CD14-positive monocyte (primary cell): ENCODE results near the gene CTTN. TPM values are rescaled to one million over a fixed set of nuclear protein-coding genes. Genes with fewer than 3 reads are reported as not detected.

Experiments used
- DNase-seq, 3 donors: peaks; one replicate each; pipeline ENCODE4 v3.0.0-alpha.2; 2011 to 2022
- H2AFZ ChIP-seq: 2 replicates; pipeline ENCODE4 v1.6.0; 2012; ENCODE audit warnings: mild to moderate bottlenecking, low read depth, low read length, inconsistent platforms; ENCODE audit not compliant: insufficient read depth, poor library complexity, severe bottlenecking
- H3K27ac ChIP-seq, 2 donors: 1 replicate in 1 of 2; 2 replicates in 1 of 2; pipeline ENCODE4 v1.5.1; 2012 to 2013; ENCODE audit warnings: low read length in 2 of 2, control low read depth in 1 of 2, inconsistent platforms in 1 of 2, low read depth in 1 of 2, mild to moderate bottlenecking in 1 of 2
- H3K27me3 ChIP-seq, 2 donors: one replicate each; pipeline versions ENCODE4 v1.6.0 to v1.6.1; 2011 to 2013; ENCODE audit warnings: low read length in 2 of 2; ENCODE audit not compliant: control insufficient read depth in 2 of 2, insufficient read depth in 2 of 2
- H3K36me3 ChIP-seq, 2 donors: replicated peaks in 1 of 2; 1 replicate in 1 of 2; 2 replicates in 1 of 2; pipeline versions ENCODE4 v1.5.1 to v1.6.1; 2012 to 2013; ENCODE audit warnings: low read length in 2 of 2, control low read depth in 1 of 2, inconsistent platforms in 1 of 2, mild to moderate bottlenecking in 1 of 2; ENCODE audit not compliant: insufficient read depth in 2 of 2, control insufficient read depth in 1 of 2
- H3K4me1 ChIP-seq, 2 donors: 1 replicate in 1 of 2; 2 replicates in 1 of 2; pipeline versions ENCODE4 v1.5.1 to v1.6.1; 2012 to 2013; ENCODE audit warnings: low read length in 2 of 2, control low read depth in 1 of 2, inconsistent platforms in 1 of 2, mild to moderate bottlenecking in 1 of 2, moderate library complexity in 1 of 2; ENCODE audit not compliant: insufficient read depth in 2 of 2, control insufficient read depth in 1 of 2
- H3K4me2 ChIP-seq: replicated peaks from 2 replicates; pipeline ENCODE3; 2012; ENCODE audit warnings: low read length, moderate library complexity, mild to moderate bottlenecking; ENCODE audit not compliant: poor library complexity, severe bottlenecking; ENCODE audit errors: extremely low read depth
- H3K4me3 ChIP-seq, 3 experiments: fragments of 200-600 bp in 1 of 3; sonication (generic) in 1 of 3; replicated peaks in 1 of 3; 1 replicate in 2 of 3; 2 replicates in 1 of 3; pipeline ENCODE4 v1.5.1; 2011 to 2013; ENCODE audit warnings: low read length in 3 of 3, mild to moderate bottlenecking in 3 of 3, control low read depth in 2 of 3, low read depth in 2 of 3, inconsistent platforms in 1 of 3, moderate library complexity in 1 of 3
- H3K79me2 ChIP-seq: 2 replicates; pipeline ENCODE4 v1.6.0; 2012; ENCODE audit warnings: mild to moderate bottlenecking, control low read depth, inconsistent platforms, low read length, moderate library complexity; ENCODE audit not compliant: insufficient read depth
- H3K9ac ChIP-seq: 2 replicates; pipeline ENCODE4 v1.6.0; 2017; ENCODE audit warnings: low read length, mild to moderate bottlenecking; ENCODE audit not compliant: insufficient read depth, poor library complexity, severe bottlenecking
- H3K9me3 ChIP-seq, 2 donors: replicated peaks in 1 of 2; 1 replicate in 1 of 2; 2 replicates in 1 of 2; pipeline versions ENCODE4 v1.5.1 to v1.6.1; 2012 to 2013; ENCODE audit warnings: low read length in 2 of 2, control low read depth in 1 of 2; ENCODE audit not compliant: control insufficient read depth in 1 of 2, insufficient read depth in 1 of 2
- H4K20me1 ChIP-seq: 2 replicates; pipeline ENCODE4 v1.6.0; 2012; ENCODE audit warnings: mild to moderate bottlenecking, low read length, control low read depth, moderate library complexity; ENCODE audit not compliant: insufficient read depth
- H3K27ac Mint-ChIP-seq, 7 donors: one replicate each; pipeline ENCODE4 v1.8.0; 2020; ENCODE audit warnings: mild to moderate bottlenecking in 7 of 7, mixed read lengths in 7 of 7, moderate library complexity in 6 of 7, inconsistent platforms in 2 of 7
- H3K27me3 Mint-ChIP-seq, 3 donors: one replicate each; pipeline ENCODE4 v1.8.0; 2021 to 2022; ENCODE audit warnings: low read depth in 3 of 3, mild to moderate bottlenecking in 3 of 3, mixed read lengths in 3 of 3, moderate library complexity in 3 of 3, inconsistent platforms in 1 of 3
- H3K36me3 Mint-ChIP-seq, 2 donors: one replicate each; pipeline ENCODE4 v1.8.0; 2020; ENCODE audit warnings: mixed read lengths in 2 of 2, inconsistent platforms in 1 of 2, mild to moderate bottlenecking in 1 of 2
- H3K4me1 Mint-ChIP-seq: one replicate; pipeline ENCODE4 v1.8.0; 2020; ENCODE audit warnings: mild to moderate bottlenecking, mixed read lengths
- H3K4me3 Mint-ChIP-seq, 2 donors: one replicate each; pipeline ENCODE4 v1.8.0; 2020; ENCODE audit warnings: mild to moderate bottlenecking in 2 of 2, mixed read lengths in 2 of 2, moderate library complexity in 1 of 2
- H3K9me3 Mint-ChIP-seq, 7 donors: one replicate each; pipeline ENCODE4 v1.8.0; 2020 to 2022; ENCODE audit warnings: mixed read lengths in 7 of 7, mild to moderate bottlenecking in 6 of 7, moderate library complexity in 6 of 7, inconsistent platforms in 2 of 7
- WGBS: methylation state at CpG from one replicate; pipeline ENCODE4 v1.1.5; 2013; ENCODE audit warnings: missing lambda C conversion rate; ENCODE audit not compliant: insufficient coverage; 5-methylcytosine and 5-hydroxymethylcytosine counted together
- intact Hi-C, 2 donors: fragments of 100-400 bp; cut with micrococcal nuclease; formaldehyde crosslinking; loops; one replicate each; pipeline versions ENCODE4 v1.15.0 to v1.15.1; 2023
- polyA plus RNA-seq, 3 donors: library from polyadenylated mRNA; depleted of rRNA in 1 of 3; unstranded in 2 of 3; stranded (reverse) in 1 of 3; fragments of 300-500 nt in 2 of 3; fragments of >200 nt in 1 of 3; fragmentation: Illumina TruSeq in 2 of 3; gene quantifications; 1 replicate in 2 of 3; 2 replicates in 1 of 3; pipeline ENCODE4 v1.2.3, GENCODE V29; 2012 to 2021
- TF ChIP-seq, protein P1 (sequence below): fragments of 200-600 bp; IDR thresholded peaks from one replicate; pipeline ENCODE4 v1.8.0; 2022; ENCODE audit warnings: antibody characterized with exemption, mild to moderate bottlenecking

CTTN gene
- polyA plus RNA-seq, 3 donors, result 0.05 to 0.11 TPM; not detected in 1

DNA sequence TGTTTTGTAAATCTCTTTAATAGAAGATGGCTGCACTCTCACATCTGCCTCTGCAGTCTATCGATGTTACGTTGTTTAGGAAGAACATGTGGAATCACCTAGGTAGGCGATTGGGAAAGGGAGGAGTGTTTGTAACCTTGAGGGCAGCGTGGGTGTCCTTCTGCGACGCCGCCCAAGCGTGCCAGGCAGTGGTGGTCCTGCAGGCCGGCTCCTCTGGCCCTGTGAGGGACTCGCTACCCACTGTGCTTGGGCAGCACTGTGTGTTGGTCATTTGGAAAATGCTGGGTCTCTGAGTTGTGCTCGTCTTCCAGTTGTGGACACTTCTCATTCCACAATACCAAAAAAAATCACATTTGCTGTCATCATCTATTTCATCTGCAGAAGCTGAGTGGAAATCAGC, 29.1 kb downstream of the CTTN start:
- TF ChIP-seq, protein P1, sequence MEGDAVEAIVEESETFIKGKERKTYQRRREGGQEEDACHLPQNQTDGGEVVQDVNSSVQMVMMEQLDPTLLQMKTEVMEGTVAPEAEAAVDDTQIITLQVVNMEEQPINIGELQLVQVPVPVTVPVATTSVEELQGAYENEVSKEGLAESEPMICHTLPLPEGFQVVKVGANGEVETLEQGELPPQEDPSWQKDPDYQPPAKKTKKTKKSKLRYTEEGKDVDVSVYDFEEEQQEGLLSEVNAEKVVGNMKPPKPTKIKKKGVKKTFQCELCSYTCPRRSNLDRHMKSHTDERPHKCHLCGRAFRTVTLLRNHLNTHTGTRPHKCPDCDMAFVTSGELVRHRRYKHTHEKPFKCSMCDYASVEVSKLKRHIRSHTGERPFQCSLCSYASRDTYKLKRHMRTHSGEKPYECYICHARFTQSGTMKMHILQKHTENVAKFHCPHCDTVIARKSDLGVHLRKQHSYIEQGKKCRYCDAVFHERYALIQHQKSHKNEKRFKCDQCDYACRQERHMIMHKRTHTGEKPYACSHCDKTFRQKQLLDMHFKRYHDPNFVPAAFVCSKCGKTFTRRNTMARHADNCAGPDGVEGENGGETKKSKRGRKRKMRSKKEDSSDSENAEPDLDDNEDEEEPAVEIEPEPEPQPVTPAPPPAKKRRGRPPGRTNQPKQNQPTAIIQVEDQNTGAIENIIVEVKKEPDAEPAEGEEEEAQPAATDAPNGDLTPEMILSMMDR, result no peak
- intact Hi-C loops, result loop anchor here in 1 of 2 donors (10.0 kb wide), 1 partner anchor 223 kb away; the partner anchor contains the start of gene FADD
- Histone ChIP-seq H3K36me3 (no peaks in the 10 kb centered on the region), H3K4me3 (no peak overlapping the region), H3K4me2 (no peak overlapping the region), H3K79me2 (no peaks in the 10 kb centered on the region), H3K9me3 (no peaks in the 10 kb centered on the region), H2AFZ (no peak overlapping the region), H3K27ac (no peak overlapping the region), H3K27me3 (peaks cover 0 to 93% of the 10 kb centered on the region in 2 donors), H3K4me1 (peaks cover 10 to 12% of the 10 kb centered on the region in 2 donors), H4K20me1 (no peaks in the 10 kb centered on the region), H3K9ac (no peak overlapping the region)
- DNase-seq, result no peak
- Mint-ChIP-seq H3K9me3 (peaks cover 0 to 11% (median 5%) of the 10 kb centered on the region in 7 donors), H3K4me1 (peaks cover 11% of the 10 kb centered on the region), H3K36me3 (no peaks in the 10 kb centered on the region), H3K27ac (no peak overlapping the region), H3K4me3 (peak overlapping the region in 1 of 2 donors; percentile 57), H3K27me3 (peaks cover 59 to 96% (median 92%) of the 10 kb centered on the region in 3 donors)
- WGBS, result 93% methylated on average over 7 of the region's 11 CpGs

DNA sequence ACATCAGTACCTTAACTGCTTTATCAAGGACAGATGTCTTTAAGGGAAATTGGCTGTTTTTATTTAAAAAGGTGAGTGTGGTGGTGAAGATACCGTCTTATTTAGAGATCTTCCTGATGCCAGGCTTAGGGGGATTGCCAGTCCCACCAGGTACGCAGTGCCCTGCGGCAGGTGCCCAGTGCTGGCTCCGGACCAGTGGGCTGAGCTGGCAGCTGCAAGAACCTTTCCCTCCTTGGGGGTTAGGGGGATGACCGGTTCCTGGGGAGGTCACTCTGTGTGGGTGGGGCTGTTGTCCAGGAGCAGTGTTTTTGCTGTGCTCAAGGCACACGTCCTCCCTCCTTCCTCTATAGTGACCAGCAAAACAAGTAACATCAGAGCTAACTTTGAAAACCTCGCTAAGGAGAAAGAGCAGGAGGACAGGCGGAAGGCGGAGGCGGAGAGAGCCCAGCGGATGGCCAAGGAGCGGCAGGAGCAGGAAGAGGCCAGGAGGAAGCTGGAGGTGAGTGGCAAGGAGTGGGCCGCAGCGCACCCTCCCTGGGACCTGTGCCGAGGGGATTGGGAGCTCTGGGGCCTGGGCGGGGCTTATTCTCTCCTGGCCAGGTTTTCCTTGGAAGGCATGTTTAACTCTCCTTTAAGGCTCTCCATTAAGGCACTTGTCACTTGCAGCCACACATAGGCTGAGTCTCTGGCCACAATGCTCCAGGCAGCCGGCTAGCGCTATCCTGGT, 30.5 kb downstream of the CTTN start:
- Histone ChIP-seq H3K4me3 (no peak overlapping the region), H3K4me1 (peaks cover 8% of the 10 kb centered on the region in 2 donors), H3K36me3 (no peaks in the 10 kb centered on the region), H4K20me1 (no peaks in the 10 kb centered on the region), H3K27me3 (peaks cover 0 to 86% of the 10 kb centered on the region in 2 donors), H3K79me2 (no peaks in the 10 kb centered on the region), H3K4me2 (no peak overlapping the region), H3K9me3 (no peaks in the 10 kb centered on the region), H3K27ac (no peak overlapping the region), H2AFZ (no peak overlapping the region), H3K9ac (no peak overlapping the region)
- 95% methylated on average over 13 of the region's 18 CpGs for WGBS
- Mint-ChIP-seq H3K27ac (no peak overlapping the region), H3K36me3 (no peaks in the 10 kb centered on the region), H3K27me3 (peaks cover 59 to 93% (median 89%) of the 10 kb centered on the region in 3 donors), H3K4me1 (peaks cover 7% of the 10 kb centered on the region), H3K9me3 (peaks cover 0 to 7% (median 4%) of the 10 kb centered on the region in 7 donors), H3K4me3 (peak overlapping the region in 1 of 2 donors; percentile 0)
- intact Hi-C loops, result loop anchor here in 1 of 2 donors (10.0 kb wide), 1 partner anchor 224 kb away; the partner anchor contains the start of gene FADD
- DNase-seq, result no peak
- TF ChIP-seq, protein P1, result no peak
